ENCODE measurements around the gene UGT1A7.

DNA sequence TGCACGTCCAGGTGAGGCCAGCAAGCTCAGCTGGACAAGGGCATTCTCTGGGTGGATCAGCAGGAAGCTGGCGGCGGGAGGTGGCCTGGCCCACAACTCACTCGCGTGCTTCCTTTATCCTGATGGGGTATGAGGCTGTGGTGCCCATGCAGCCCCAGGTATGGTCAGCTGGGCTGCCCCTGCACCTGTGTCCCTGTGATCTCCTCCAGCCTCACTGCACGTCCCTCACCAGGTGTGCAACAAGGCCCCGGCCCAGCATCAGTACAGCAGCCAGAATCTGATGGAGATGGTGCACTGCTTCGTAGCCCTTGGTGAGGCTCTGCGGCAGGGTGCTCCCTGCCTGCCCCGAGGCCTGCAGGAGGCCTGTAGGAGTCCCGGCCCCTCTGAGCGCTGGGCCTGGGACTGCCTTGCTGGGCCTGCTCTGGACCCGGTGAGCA is 114.1 kb downstream of the UGT1A7 start:
- TF ChIP-seq, protein P1, sequence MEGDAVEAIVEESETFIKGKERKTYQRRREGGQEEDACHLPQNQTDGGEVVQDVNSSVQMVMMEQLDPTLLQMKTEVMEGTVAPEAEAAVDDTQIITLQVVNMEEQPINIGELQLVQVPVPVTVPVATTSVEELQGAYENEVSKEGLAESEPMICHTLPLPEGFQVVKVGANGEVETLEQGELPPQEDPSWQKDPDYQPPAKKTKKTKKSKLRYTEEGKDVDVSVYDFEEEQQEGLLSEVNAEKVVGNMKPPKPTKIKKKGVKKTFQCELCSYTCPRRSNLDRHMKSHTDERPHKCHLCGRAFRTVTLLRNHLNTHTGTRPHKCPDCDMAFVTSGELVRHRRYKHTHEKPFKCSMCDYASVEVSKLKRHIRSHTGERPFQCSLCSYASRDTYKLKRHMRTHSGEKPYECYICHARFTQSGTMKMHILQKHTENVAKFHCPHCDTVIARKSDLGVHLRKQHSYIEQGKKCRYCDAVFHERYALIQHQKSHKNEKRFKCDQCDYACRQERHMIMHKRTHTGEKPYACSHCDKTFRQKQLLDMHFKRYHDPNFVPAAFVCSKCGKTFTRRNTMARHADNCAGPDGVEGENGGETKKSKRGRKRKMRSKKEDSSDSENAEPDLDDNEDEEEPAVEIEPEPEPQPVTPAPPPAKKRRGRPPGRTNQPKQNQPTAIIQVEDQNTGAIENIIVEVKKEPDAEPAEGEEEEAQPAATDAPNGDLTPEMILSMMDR (IDR thresholded peaks at IDR 0.05; ENCODE audit: borderline replicate concordance, extremely low read depth, low read length, poor library complexity, severe bottlenecking): no peak
- TF ChIP-seq EZH2 (IDR thresholded peaks at IDR 0.05; ENCODE audit: borderline replicate concordance, low read depth, low read length, severe bottlenecking): no peak

Data from DND-41 (cell line).